HEK293T (cell line): ENCODE results near the gene ALKAL2.
"Not testable (repeated sequence)": the region's sequence is repeated elsewhere in the genome, so short reads cannot be mapped to it uniquely, and the experiment has no call there.

Experiments used
- CTCF ChIA-PET: fragments of 350-600 bp; formaldehyde crosslinking; extraction: SDS; loops from one replicate; lab custom pipeline; 2021; ENCODE audit warnings: antibody characterized with exemption, inconsistent platforms; lab: Yijun Ruan, JAX
- POLR2A ChIA-PET: fragments of 350-600 bp; formaldehyde crosslinking; extraction: SDS; loops from one replicate; lab custom pipeline; 2020; ENCODE audit warnings: antibody characterized with exemption, inconsistent platforms; lab: Yijun Ruan, JAX
- DNase-seq: peaks from one replicate; pipeline ENCODE4 v3.0.0; 2012; ENCODE audit warnings: mixed read lengths; ENCODE audit errors: extremely low spot score
- ARNT ChIP-seq: fragments of 450-650 bp; IDR thresholded peaks from 2 replicates; pipeline ENCODE4 v1.6.1; 2017; ENCODE audit warnings: mild to moderate bottlenecking
- BHLHE40 ChIP-seq: fragments of 450-650 bp; IDR thresholded peaks from 2 replicates; pipeline ENCODE4 v1.6.1; 2016; ENCODE audit warnings: mild to moderate bottlenecking, moderate library complexity, borderline replicate concordance
- CTBP1 ChIP-seq: fragments of 450-650 bp; IDR thresholded peaks from 2 replicates; pipeline ENCODE4 v1.6.1; 2016; ENCODE audit warnings: borderline replicate concordance
- ELF4 ChIP-seq: fragments of 450-650 bp; IDR thresholded peaks from 2 replicates; pipeline ENCODE4 v1.6.1; 2017; ENCODE audit warnings: antibody characterized with exemption
- FOXA1 ChIP-seq: fragments of 450-650 bp; IDR thresholded peaks from 2 replicates; pipeline ENCODE4 v1.6.1; 2016; ENCODE audit warnings: mild to moderate bottlenecking
- FOXK2 ChIP-seq: fragments of 450-650 bp; IDR thresholded peaks from 2 replicates; pipeline ENCODE4 v1.6.1; 2016; ENCODE audit warnings: mild to moderate bottlenecking
- FOXM1 ChIP-seq: fragments of 450-650 bp; IDR thresholded peaks from 2 replicates; pipeline ENCODE4 v1.6.1; 2017; ENCODE audit warnings: mild to moderate bottlenecking, borderline replicate concordance
- HDGF ChIP-seq: fragments of 450-650 bp; IDR thresholded peaks from 2 replicates; pipeline ENCODE4 v1.6.1; 2017; ENCODE audit warnings: antibody characterized with exemption, borderline replicate concordance
- L3MBTL2 ChIP-seq: fragments of 450-650 bp; conservative IDR thresholded peaks from 2 replicates; pipeline ENCODE4 v1.6.1; 2016; ENCODE audit warnings: mild to moderate bottlenecking
- LEF1 ChIP-seq: fragments of 450-650 bp; IDR thresholded peaks from 2 replicates; pipeline ENCODE4 v1.6.1; 2017; ENCODE audit warnings: mild to moderate bottlenecking, borderline replicate concordance
- NFRKB ChIP-seq: fragments of 450-650 bp; IDR thresholded peaks from 2 replicates; pipeline ENCODE4 v1.6.1; 2016; ENCODE audit warnings: mild to moderate bottlenecking, moderate library complexity
- PKNOX1 ChIP-seq: fragments of 450-650 bp; IDR thresholded peaks from 2 replicates; pipeline ENCODE4 v1.6.1; 2016
- SP1 ChIP-seq: fragments of 450-650 bp; IDR thresholded peaks from 2 replicates; pipeline ENCODE4 v1.6.1; 2017
- SUZ12 ChIP-seq: fragments of 450-650 bp; IDR thresholded peaks from 2 replicates; pipeline ENCODE4 v1.6.1; 2016; ENCODE audit warnings: mild to moderate bottlenecking
- TARDBP ChIP-seq: fragments of 450-650 bp; IDR thresholded peaks from 2 replicates; pipeline ENCODE4 v1.6.1; 2016
- ZNF384 ChIP-seq: fragments of 450-650 bp; IDR thresholded peaks from 2 replicates; pipeline ENCODE4 v1.6.1; 2016

ALKAL2 gene

GRCh38 chr2:322326-322725, 34.4 kb upstream of the ALKAL2 start:
- TF ChIP-seq NFRKB (no peak), ZNF384 (no peak), TARDBP (no peak), ARNT (no peak), L3MBTL2 (no peak), SP1 (no peak), LEF1 (no peak), HDGF (no peak)
- ChIA-PET CTCF (no interaction called here), POLR2A (no interaction called here)
- no peak for DNase-seq

GRCh38 chr2:320561-320960, 32.7 kb upstream of the ALKAL2 start:
- ChIA-PET CTCF (no interaction called here), POLR2A (no interaction called here)
- TF ChIP-seq NFRKB: no peak
- no peak for TF ChIP-seq BHLHE40
- no peak for TF ChIP-seq HDGF
- TF ChIP-seq TARDBP: no peak
- no peak for TF ChIP-seq SUZ12
- TF ChIP-seq ARNT: no peak
- no peak for TF ChIP-seq FOXM1
- TF ChIP-seq PKNOX1: no peak
- no peak for TF ChIP-seq ELF4
- TF ChIP-seq FOXK2: no peak
- no peak for TF ChIP-seq FOXA1
- no peak for TF ChIP-seq LEF1
- DNase-seq: no peak

- ChIA-PET CTCF (no interaction called here), POLR2A (no interaction called here)
- no peak for DNase-seq
- TF ChIP-seq BHLHE40: no peak
- TF ChIP-seq NFRKB: no peak
- no peak for TF ChIP-seq SUZ12
- no peak for TF ChIP-seq CTBP1
- TF ChIP-seq FOXK2: no peak
- TF ChIP-seq LEF1: no peak
- no peak for TF ChIP-seq TARDBP
- no peak for TF ChIP-seq ARNT
- no peak for TF ChIP-seq HDGF
- TF ChIP-seq FOXA1: no peak
- TF ChIP-seq PKNOX1: no peak
- no peak for TF ChIP-seq L3MBTL2
- TF ChIP-seq ZNF384: no peak
- no peak for TF ChIP-seq FOXM1
- TF ChIP-seq SP1: no peak
- no peak for TF ChIP-seq ELF4
These were observed 31.2 kb upstream of the ALKAL2 start for GRCh38 chr2:319059-319600.

- CTCF ChIA-PET: no interaction called here
- no peak for TF ChIP-seq NFRKB
- no peak for TF ChIP-seq FOXA1
- TF ChIP-seq BHLHE40: no peak
- TF ChIP-seq ELF4: no peak
- TF ChIP-seq HDGF: no peak
- TF ChIP-seq TARDBP: no peak
- no peak for TF ChIP-seq ARNT
- TF ChIP-seq SUZ12: no peak
- TF ChIP-seq SP1: no peak
- DNase-seq: no peak
- POLR2A ChIA-PET: no interaction called here
These were observed 29.9 kb upstream of the ALKAL2 start for GRCh38 chr2:317501-318424.

- TF ChIP-seq SP1: no peak
- TF ChIP-seq FOXK2: no peak
- TF ChIP-seq FOXM1: no peak
- TF ChIP-seq SUZ12: no peak
- no peak for TF ChIP-seq BHLHE40
- TF ChIP-seq LEF1: no peak
- no peak for TF ChIP-seq ZNF384
- TF ChIP-seq HDGF: no peak
- TF ChIP-seq FOXA1: no peak
- TF ChIP-seq TARDBP: no peak
- TF ChIP-seq ARNT: no peak
- DNase-seq: no peak
- POLR2A ChIA-PET: no interaction called here
- CTCF ChIA-PET: no interaction called here
These were observed 28.5 kb upstream of the ALKAL2 start for GRCh38 chr2:316381-316780.

- POLR2A ChIA-PET, CTCF ChIA-PET, DNase-seq: not testable (repeated sequence)
These were observed 28.0 kb upstream of the ALKAL2 start for GRCh38 chr2:315925-316324.
